Transverse colon (tissue), 4 donors: ENCODE data around the gene HIVEP1. TPM values are rescaled to one million over a fixed set of nuclear protein-coding genes. Genes with fewer than 3 reads are reported as not detected.

Experiments used
- DNase-seq: peaks from one replicate; pipeline ENCODE4 v3.0.0-alpha.2; 2019
- H3K27ac ChIP-seq, 4 donors: fragments of 200-600 bp; sonication (generic); 2 replicates each; pipeline ENCODE4 v1.5.1; 2016 to 2018; ENCODE audit warnings: inconsistent platforms in 4 of 4
- H3K27me3 ChIP-seq: fragments of 200-600 bp; sonication (generic); 2 replicates; pipeline ENCODE4 v1.5.1; 2017; ENCODE audit warnings: inconsistent platforms
- H3K36me3 ChIP-seq, 4 donors: fragments of 200-600 bp; sonication (generic); 2 replicates each; pipeline ENCODE4 v1.5.1; 2017 to 2019; ENCODE audit warnings: inconsistent platforms in 4 of 4
- H3K4me1 ChIP-seq, 4 donors: fragments of 200-600 bp; sonication (generic); 2 replicates each; pipeline ENCODE4 v1.5.1; 2017 to 2020; ENCODE audit warnings: inconsistent platforms in 4 of 4
- H3K4me3 ChIP-seq, 4 donors: fragments of 200-600 bp; sonication (generic); 1 replicate in 1 of 4; 2 replicates in 3 of 4; pipeline versions ENCODE4 v1.5.1 to v1.6.1; 2017 to 2019; ENCODE audit warnings: inconsistent platforms in 4 of 4
- H3K9me3 ChIP-seq, 2 donors: fragments of 200-600 bp; sonication (generic); 2 replicates each; pipeline ENCODE4 v1.5.1; 2017 to 2019; ENCODE audit warnings: inconsistent platforms in 2 of 2
- CTCF ChIP-seq, 5 experiments: fragments of 200-600 bp in 3 of 5; fragments of 450-650 bp in 2 of 5; sonication (generic) in 3 of 5; IDR thresholded peaks; 1 replicate in 2 of 5; 2 replicates in 3 of 5; pipeline ENCODE4 v1.5.1; 2016 to 2017; ENCODE audit warnings: antibody characterized with exemption in 5 of 5, inconsistent platforms in 3 of 5, mild to moderate bottlenecking in 2 of 5, moderate library complexity in 1 of 5
- EP300 ChIP-seq: sonication (generic); formaldehyde crosslinking; IDR thresholded peaks from one replicate; pipeline ENCODE4 v1.6.1; 2017; ENCODE audit warnings: antibody characterized with exemption, low read depth
- POLR2A ChIP-seq: fragments of 450-650 bp; IDR thresholded peaks from one replicate; pipeline ENCODE4 v1.6.1; 2016; ENCODE audit warnings: antibody characterized with exemption, mild to moderate bottlenecking, moderate library complexity
- POLR2AphosphoS5 ChIP-seq, 3 donors: sonication (generic); formaldehyde crosslinking; IDR thresholded peaks; one replicate each; pipeline ENCODE4 v1.6.1; 2016; ENCODE audit warnings: antibody characterized with exemption in 3 of 3
- WGBS, 2 donors: methylation state at CpG; one replicate each; pipeline ENCODE4 v1.1.5; 2018; ENCODE audit warnings: low coverage in 1 of 2; 5-methylcytosine and 5-hydroxymethylcytosine counted together
- in situ Hi-C, 4 donors: fragments of 200-750 bp; cut with MboI; loops; one replicate each; pipeline versions ENCODE4 v1.15.0 to v1.15.1; 2017; ENCODE audit warnings: low sequenced_read_pairs in 3 of 4, low pct_ligation_motif_present in 1 of 4, low pct_unique_long_range_greater_than_20kb in 1 of 4
- intact Hi-C: fragments of 100-400 bp; cut with DNase I; formaldehyde crosslinking; loops from one replicate; pipeline ENCODE4 v1.15.1; 2023; ENCODE audit warnings: low total_unique reads
- total RNA-seq, 4 donors: library from RNA; depleted of rRNA; stranded (reverse); fragments of >200 nt; gene quantifications; one replicate each; pipeline ENCODE4 v1.1.0, GENCODE V29; 2016

The HIVEP1 gene
- total RNA-seq, 4 donors from 2014 or later = 18.9 to 90.9 (median 30.5) TPM

GRCh38 chr6:11972270-11972669, 39.8 kb upstream of the HIVEP1 start:
- H3K4me3 ChIP-seq = no peak overlapping the region
- in situ Hi-C loops = no loop called here
- no peaks in the 10 kb centered on the region for H3K9me3 ChIP-seq
- intact Hi-C loops = no loop called here
- H3K27ac ChIP-seq = no peak overlapping the region
- H3K27me3 ChIP-seq = no peaks in the 10 kb centered on the region
- DNase-seq = no peak
- no peaks in the 10 kb centered on the region for H3K36me3 ChIP-seq
- H3K4me1 ChIP-seq = peaks cover 0 to 13% (median 0%) of the 10 kb centered on the region in 4 donors
- 90 to 100% methylated on average over 1 to 7 of the region's 8 CpGs for WGBS, 2 donors
- TF ChIP-seq POLR2AphosphoS5 (IDR thresholded peaks at IDR 0.05) (no peak), POLR2A (no peak), CTCF (IDR thresholded peaks at IDR 0.05) (no peak), EP300 (no peak)

GRCh38 chr6:11972806-11973205, 39.3 kb upstream of the HIVEP1 start:
- no peak overlapping the region for H3K27ac ChIP-seq
- TF ChIP-seq EP300 (no peak), POLR2AphosphoS5 (IDR thresholded peaks at IDR 0.05) (no peak), CTCF (IDR thresholded peaks at IDR 0.05) (no peak), POLR2A (no peak)
- 93% methylated on average over 5 of the region's 5 CpGs; no CpG with 5 or more reads in 1 of the 2 donors for WGBS, 2 donors
- no peaks in the 10 kb centered on the region for H3K27me3 ChIP-seq
- in situ Hi-C loops (no loop called here), intact Hi-C loops (no loop called here)
- H3K9me3 ChIP-seq = no peaks in the 10 kb centered on the region
- no peak for DNase-seq
- H3K4me1 ChIP-seq = peaks cover 0 to 13% (median 0%) of the 10 kb centered on the region in 4 donors
- no peak overlapping the region for H3K4me3 ChIP-seq
- H3K36me3 ChIP-seq = no peaks in the 10 kb centered on the region

- no peak for DNase-seq
Measured at GRCh38 chr6:11973238-11973637, 38.9 kb upstream of the HIVEP1 start.

GRCh38 chr6:11974089-11974488, 38.0 kb upstream of the HIVEP1 start:
- no peaks in the 10 kb centered on the region for H3K9me3 ChIP-seq
- H3K36me3 ChIP-seq = no peaks in the 10 kb centered on the region
- no peak overlapping the region for H3K4me3 ChIP-seq
- H3K4me1 ChIP-seq = peaks cover 0 to 16% (median 2%) of the 10 kb centered on the region in 4 donors
- DNase-seq = no peak
- H3K27me3 ChIP-seq = no peaks in the 10 kb centered on the region
- in situ Hi-C loops = no loop called here
- no peak overlapping the region for H3K27ac ChIP-seq
- TF ChIP-seq EP300 = no peak
- no peak for TF ChIP-seq POLR2AphosphoS5 (IDR thresholded peaks at IDR 0.05)
- no peak for TF ChIP-seq POLR2A
- TF ChIP-seq CTCF (IDR thresholded peaks at IDR 0.05) = no peak
- intact Hi-C loops = no loop called here

More at GRCh38 chr6:11973238-11973637, 38.9 kb upstream of the HIVEP1 start:
- in situ Hi-C loops = no loop called here
- Histone ChIP-seq H3K4me3 (no peak overlapping the region), H3K27ac (no peak overlapping the region), H3K27me3 (no peaks in the 10 kb centered on the region), H3K36me3 (no peaks in the 10 kb centered on the region), H3K9me3 (no peaks in the 10 kb centered on the region), H3K4me1 (peaks cover 0 to 14% (median under 1%) of the 10 kb centered on the region in 4 donors)
- no peak for TF ChIP-seq CTCF (IDR thresholded peaks at IDR 0.05)
- no peak for TF ChIP-seq POLR2AphosphoS5 (IDR thresholded peaks at IDR 0.05)
- TF ChIP-seq POLR2A = no peak
- no peak for TF ChIP-seq EP300
- intact Hi-C loops = no loop called here
- WGBS, 2 donors = 84 to 95% methylated on average over 2 of the region's 2 CpGs
